ENCODE data around the gene COL18A1.

DNA sequence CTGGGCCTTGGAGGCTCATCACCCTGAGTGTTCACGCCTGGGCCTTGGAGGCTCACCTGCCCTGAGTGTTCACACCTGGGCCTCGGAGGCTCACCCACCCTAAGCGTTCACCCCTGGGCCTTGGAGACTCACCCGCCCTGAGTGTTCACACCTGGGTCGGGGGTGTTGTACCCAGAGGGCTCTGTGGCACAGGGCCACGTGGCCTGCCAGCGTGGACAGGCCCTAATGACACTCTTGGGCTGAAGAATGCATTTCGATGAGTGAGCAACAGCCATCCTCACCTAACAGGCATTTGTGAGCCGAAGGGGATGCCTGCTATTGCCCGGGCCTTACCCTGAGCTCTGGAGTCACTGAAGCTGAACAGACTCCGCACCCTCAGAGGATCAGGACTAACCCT lies 119.8 kb downstream of the COL18A1 start:
- no peak for TF ChIP-seq CTCF (conservative IDR thresholded peaks at IDR 0.05)
- no peak for TF ChIP-seq ZFX (IDR thresholded peaks at IDR 0.05)
